ENCODE results near the gene LAGE3. TPM values are rescaled to one million over a fixed set of nuclear protein-coding genes. Genes with fewer than 3 reads are reported as not detected.

The LAGE3 gene
- total RNA-seq, 1 donor from 2014 or later: 18.0 TPM

- peaks cover 6% of the 10 kb centered on the region for H3K36me3 ChIP-seq
- TF ChIP-seq CTCF (IDR thresholded peaks at IDR 0.05; ENCODE audit: borderline replicate concordance): no peak
- H3K27me3 ChIP-seq (ENCODE audit: low read depth): no peaks in the 10 kb centered on the region
- H3K4me1 ChIP-seq: peaks cover 21% of the 10 kb centered on the region
- no peaks in the 10 kb centered on the region for H3K9me3 ChIP-seq (replicated peaks)
- no peak overlapping the region for H3K4me3 ChIP-seq
- DNase-seq: no peak
- intact Hi-C loops (cut with micrococcal nuclease): no loop called here
- H3K27ac ChIP-seq (replicated peaks): no peak overlapping the region
Measured at GRCh38 chrX:154512879-154513553, 33.9 kb upstream of the LAGE3 start.

GRCh38 chrX:154511761-154512160 lies 32.7 kb upstream of the LAGE3 start:
- Histone ChIP-seq H3K4me3 (no peak overlapping the region), H3K36me3 (peaks cover 10% of the 10 kb centered on the region), H3K4me1 (peaks cover 9% of the 10 kb centered on the region), H3K27ac (replicated peaks) (no peak overlapping the region), H3K9me3 (replicated peaks) (no peaks in the 10 kb centered on the region), H3K27me3 (ENCODE audit: low read depth) (no peaks in the 10 kb centered on the region)
- intact Hi-C loops (cut with micrococcal nuclease): no loop called here
- DNase-seq: no peak
- no peak for TF ChIP-seq CTCF (IDR thresholded peaks at IDR 0.05; ENCODE audit: borderline replicate concordance)

- peaks cover 22% of the 10 kb centered on the region for H3K36me3 ChIP-seq
- DNase-seq: no peak
- no peak for TF ChIP-seq CTCF (IDR thresholded peaks at IDR 0.05; ENCODE audit: borderline replicate concordance)
- no peak overlapping the region for H3K4me3 ChIP-seq
- no peaks in the 10 kb centered on the region for H3K9me3 ChIP-seq (replicated peaks)
- no peak overlapping the region for H3K27ac ChIP-seq (replicated peaks)
- H3K27me3 ChIP-seq (ENCODE audit: low read depth): no peaks in the 10 kb centered on the region
- no peaks in the 10 kb centered on the region for H3K4me1 ChIP-seq
- intact Hi-C loops (cut with micrococcal nuclease): no loop called here
Measured at GRCh38 chrX:154509455-154509854, 30.4 kb upstream of the LAGE3 start.

- Histone ChIP-seq H3K4me1 (no peaks in the 10 kb centered on the region), H3K36me3 (peaks cover 22% of the 10 kb centered on the region), H3K9me3 (replicated peaks) (no peaks in the 10 kb centered on the region), H3K4me3 (no peak overlapping the region), H3K27ac (replicated peaks) (no peak overlapping the region), H3K27me3 (ENCODE audit: low read depth) (no peaks in the 10 kb centered on the region)
- TF ChIP-seq CTCF (IDR thresholded peaks at IDR 0.05; ENCODE audit: borderline replicate concordance): no peak
- no peak for DNase-seq
- intact Hi-C loops (cut with micrococcal nuclease): no loop called here
Measured at GRCh38 chrX:154508384-154508745, 29.3 kb upstream of the LAGE3 start.

- Histone ChIP-seq H3K27ac (replicated peaks) (no peak overlapping the region), H3K27me3 (ENCODE audit: low read depth) (no peaks in the 10 kb centered on the region), H3K9me3 (replicated peaks) (no peaks in the 10 kb centered on the region), H3K4me3 (no peak overlapping the region), H3K36me3 (peaks cover 22% of the 10 kb centered on the region), H3K4me1 (no peaks in the 10 kb centered on the region)
- DNase-seq: no peak
- TF ChIP-seq CTCF (IDR thresholded peaks at IDR 0.05; ENCODE audit: borderline replicate concordance): no peak
- intact Hi-C loops (cut with micrococcal nuclease): no loop called here
Measured at GRCh38 chrX:154507673-154508383, 28.7 kb upstream of the LAGE3 start.

Measured in left ventricle myocardium inferior (tissue), 1 donor.